GM18909 (cell line): ENCODE results near the gene RPS6KB1.
"Not testable (repeated sequence)": the region's sequence is repeated elsewhere in the genome, so short reads cannot be mapped to it uniquely, and the experiment has no call there.

Source experiments
- ATAC-seq: cut with Tn5 transposase; IDR thresholded peaks from one replicate; pipeline ENCODE4 v1.9.1; 2021; ENCODE audit warnings: mild to moderate bottlenecking; ENCODE audit not compliant: unreplicated experiment, poor library complexity

RPS6KB1 gene

DNA sequence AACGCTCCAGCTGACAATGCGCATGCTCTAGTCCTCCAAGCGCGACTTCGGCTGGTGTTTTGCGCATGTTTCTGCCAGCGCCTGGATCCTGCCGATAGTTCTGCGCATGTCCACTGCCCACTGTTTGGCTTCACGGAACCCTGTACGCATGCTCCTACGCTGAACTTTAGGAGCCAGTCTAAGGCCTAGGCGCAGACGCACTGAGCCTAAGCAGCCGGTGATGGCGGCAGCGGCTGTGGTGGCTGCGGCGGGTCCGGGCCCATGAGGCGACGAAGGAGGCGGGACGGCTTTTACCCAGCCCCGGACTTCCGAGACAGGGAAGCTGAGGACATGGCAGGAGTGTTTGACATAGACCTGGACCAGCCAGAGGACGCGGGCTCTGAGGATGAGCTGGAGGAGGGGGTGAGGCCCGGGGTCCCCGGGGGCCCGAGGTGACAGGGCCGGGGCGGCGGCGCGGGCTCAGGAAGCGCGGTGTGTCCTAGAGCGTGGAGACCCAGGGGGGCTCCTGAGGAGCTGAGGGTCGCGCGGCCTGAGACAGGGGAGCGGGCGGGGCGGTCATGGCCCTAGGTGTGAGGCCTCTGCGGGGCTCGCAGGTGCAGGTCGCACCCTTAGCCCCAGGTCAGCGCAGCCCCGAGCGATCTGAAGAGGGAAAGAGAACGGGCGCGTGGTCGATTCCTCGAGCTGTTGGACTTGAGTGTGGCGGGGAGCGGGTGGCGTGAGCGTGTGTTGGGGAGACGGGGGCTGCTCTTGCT lies at the start of gene RPS6KB1, which contains the start of gene TUBD1:
RPS6KB1 (plus strand) TSS at position 198 of the 752 bp plus-strand sequence; CDS start at position 262, 64 bp downstream.
TUBD1 (minus strand) TSS at position 20 of the 752 bp plus-strand sequence. CDS start 1,941 bp downstream, outside the sequence.
- peak; percentile 91 for ATAC-seq

DNA sequence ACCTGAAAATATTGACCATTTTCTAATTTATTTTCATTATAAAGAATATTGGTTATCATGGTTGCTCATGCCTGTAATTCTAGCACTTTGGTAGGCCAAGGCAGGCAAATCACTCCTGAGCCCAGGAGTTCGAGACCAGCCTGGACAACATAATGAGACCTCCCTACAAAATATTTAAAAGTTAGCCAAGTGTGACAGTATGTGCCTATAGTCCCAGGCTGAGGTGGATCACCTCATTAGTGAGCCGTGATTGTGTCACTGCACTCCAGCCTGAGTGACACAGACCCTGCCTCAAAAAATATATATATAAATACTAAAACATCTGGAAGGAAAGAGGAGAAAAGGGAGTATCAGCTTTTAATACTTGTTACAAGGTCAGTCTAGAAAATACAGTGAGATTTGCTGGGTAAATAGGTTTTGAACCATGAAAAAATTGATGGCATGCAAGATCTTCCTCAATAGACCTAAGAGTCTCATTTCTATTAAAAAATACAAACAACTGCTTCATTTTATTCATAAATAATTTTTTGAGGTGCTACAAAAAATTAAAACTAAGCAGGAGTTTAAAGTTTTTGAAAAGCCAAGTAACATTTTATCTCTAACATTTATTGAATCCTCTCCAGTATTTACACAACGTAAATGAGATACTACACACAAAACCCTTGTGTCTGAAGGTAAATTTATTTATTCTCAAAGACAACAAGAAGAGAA lies 47.9 kb upstream of the RPS6KB1 start:
- no peak for ATAC-seq

GRCh38 chr17:59845595-59846393 lies 47.1 kb upstream of the RPS6KB1 start:
- no peak for ATAC-seq

GRCh38 chr17:59846394-59847165 lies 46.3 kb upstream of the RPS6KB1 start:
- peak; percentile 49 for ATAC-seq

GRCh38 chr17:59848385-59848668 lies 44.6 kb upstream of the RPS6KB1 start:
- no peak for ATAC-seq

GRCh38 chr17:59848778-59849177 lies 44.1 kb upstream of the RPS6KB1 start:
- ATAC-seq: no peak

- ATAC-seq: not testable (repeated sequence)
These were observed 42.6 kb upstream of the RPS6KB1 start for GRCh38 chr17:59850311-59850710.

- ATAC-seq: no peak
These were observed 41.2 kb upstream of the RPS6KB1 start for GRCh38 chr17:59851439-59852375.

DNA sequence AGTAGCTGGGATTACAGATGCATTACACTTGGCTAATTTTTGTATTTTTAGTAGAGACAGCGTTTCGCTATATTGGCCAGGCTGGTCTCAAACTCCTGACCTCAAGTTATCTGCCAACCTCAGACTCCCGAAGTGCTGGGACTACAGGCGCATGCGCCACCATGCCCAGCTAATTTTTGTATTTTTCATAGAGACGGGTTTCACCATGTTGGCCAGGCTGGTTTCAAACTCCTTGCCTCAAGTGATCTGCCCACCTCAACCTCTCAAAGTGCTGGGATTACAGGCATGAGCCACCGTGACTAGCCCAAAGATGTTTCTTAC lies 40.1 kb upstream of the RPS6KB1 start:
- not testable (repeated sequence) for ATAC-seq

DNA sequence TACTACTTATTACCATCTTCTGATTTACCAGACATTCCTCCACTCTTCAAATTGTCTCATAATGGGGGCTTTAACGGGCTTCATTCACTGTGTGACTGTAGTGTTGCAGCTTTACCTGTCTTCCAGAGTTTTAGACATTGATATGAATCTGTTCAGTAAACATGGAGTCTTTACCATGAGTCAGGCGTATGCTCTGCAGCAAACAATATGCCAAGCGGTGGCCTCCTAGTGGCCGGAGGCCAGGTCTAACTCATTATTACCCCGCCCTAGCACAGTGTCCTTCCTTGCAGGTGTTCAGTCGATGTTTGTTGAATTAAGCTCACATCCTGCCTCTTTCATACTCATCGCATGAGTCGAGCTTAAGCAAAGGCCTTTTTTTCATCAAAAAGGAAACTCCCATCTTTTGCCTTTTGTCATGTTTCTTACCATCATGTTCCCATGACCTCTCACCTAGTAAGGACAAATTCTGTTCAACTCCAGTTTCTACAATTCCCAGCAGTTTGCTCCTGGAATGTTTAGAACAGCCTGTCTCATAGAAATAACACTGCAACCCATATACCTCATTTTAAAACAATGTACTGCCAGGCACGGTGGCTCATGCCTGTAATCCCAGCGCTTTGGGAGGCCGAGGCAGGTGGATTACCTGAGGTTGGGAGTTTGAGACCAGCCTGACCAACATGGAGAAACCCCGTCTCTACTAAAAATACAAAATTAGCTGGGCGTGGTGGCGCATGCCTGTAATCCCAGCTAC lies 39.6 kb upstream of the RPS6KB1 start:
- peak; percentile 60 for ATAC-seq

GRCh38 chr17:59853919-59854729 lies 38.8 kb upstream of the RPS6KB1 start:
- ATAC-seq: not testable (repeated sequence)

DNA sequence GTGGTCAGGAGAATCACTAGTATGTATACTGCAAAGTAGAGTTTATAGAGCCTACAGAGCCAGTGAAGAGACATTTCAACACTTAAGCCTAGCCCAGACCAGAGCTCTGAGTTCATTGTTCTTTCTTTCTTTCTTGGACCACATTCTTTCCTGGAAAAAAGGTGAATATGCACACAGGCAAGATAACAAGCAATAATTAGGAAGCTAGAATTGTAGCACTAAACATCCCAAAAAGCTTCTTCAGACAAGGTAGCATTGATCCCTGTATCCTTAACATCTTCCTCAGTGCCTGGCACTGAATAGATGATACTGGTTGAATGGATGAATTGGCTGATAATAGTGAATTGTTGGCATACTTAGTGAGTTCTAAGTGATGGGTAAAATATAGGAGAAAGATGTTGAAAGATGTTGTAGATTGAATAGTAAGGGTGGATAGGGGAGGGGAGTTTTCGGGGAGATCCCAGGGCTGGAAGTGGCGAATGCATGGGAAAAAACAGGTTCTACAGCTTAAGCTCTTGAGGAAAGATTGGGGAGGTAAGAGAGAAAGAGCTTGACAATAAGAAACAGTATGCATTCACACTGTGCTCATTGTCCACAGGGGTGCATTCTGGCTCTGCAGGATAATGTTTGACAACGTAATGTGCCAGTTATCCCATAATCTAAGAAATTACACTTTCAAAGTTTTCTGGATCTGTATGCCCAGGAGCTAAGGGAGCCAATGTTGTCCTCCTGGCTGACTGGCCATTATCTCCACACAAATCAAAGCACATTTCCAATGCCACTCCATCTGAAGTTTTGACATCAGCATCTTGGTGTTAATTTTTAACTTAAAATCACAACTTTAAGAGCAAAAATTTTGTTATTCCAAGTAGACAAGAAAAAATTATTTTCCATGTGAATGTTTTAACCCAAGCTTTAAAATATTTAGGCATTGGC lies 35.8 kb upstream of the RPS6KB1 start:
- no peak for ATAC-seq

DNA sequence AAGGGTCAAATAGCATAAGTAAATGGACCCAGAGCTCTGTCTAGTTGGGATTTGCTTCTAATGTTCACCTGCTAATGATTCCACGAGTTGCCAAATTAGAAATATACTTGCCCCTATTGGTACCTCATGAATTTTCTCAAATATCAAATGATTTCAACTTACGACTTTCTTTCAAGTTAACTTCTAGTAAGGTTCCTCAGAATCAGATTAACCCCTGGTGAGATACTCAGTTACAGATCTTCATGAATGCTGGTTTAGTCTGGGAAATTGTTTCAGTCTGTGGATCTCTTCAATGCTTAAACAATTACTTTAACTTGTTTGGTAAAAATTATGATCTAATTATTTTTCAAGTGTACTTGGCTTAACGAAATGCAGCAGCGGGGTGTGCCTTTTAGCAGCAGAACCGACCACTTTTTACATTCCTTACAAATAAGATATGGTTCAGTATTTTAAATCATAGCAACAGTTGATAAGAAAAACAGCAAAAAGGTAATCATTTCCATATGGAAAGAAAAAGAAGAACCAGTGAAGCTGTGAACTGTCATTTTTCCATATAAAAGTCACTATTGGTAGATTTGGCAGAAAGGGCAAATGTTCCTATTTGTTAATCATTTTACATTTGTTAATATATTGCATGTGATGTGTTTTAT lies 34.6 kb upstream of the RPS6KB1 start:
- ATAC-seq: no peak

DNA sequence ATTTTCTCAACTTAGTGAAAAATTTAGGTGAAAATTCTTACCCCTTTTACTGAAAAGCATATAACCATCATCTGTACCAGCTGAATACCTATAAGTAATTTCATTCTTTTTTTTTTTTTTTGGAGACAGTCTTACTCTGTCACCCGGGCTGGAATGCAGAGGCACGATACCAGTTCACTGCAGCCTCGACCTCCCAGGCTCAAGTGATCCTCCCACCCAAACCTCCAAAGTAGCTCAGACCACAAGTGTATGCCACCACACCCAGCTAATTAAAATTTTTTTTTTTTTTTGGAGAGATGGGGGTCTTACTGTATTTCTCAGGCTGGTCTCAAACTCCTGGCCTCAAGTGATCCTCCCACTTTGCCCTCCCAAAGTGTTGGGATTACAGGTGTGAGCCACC lies 34.0 kb upstream of the RPS6KB1 start:
- no peak for ATAC-seq

DNA sequence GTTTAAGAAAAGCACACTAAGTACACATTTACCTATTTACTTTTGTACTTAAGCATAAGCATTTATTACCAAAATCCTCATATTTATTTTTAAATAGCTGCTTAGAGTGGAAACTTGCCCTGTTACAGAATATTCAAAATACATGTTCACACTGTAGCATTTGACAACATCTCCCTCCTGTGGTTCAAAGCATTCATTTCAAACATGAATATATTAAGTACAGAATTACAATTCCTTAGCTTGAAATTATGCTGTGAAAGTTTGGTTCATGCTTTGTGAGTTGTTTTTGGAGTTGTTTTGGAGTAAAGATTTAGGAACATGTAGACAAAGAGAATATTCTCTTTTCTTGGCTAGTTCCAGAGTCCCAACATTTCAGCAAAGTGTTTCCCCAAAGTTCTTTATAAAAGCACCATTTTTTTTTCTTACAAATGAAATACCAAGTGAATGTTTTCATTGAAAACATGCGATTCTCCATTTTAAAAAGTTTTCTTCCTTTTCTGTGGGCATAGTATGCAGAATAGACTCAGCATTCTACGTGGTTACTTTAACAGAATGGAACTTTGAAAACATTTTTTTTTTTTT lies 33.4 kb upstream of the RPS6KB1 start:
- no peak for ATAC-seq

- no peak for ATAC-seq
These were observed 29.3 kb upstream of the RPS6KB1 start for GRCh38 chr17:59863616-59864015.
